ENCODE results near the gene TTC28. TPM values are rescaled to one million over a fixed set of nuclear protein-coding genes. Genes with fewer than 3 reads are reported as not detected.

Gene TTC28
- total RNA-seq, 1 donor from 2014 or later: 24.5 TPM

- H3K27ac ChIP-seq: no peak overlapping the region
- H3K36me3 ChIP-seq: no peaks in the 10 kb centered on the region
- H3K27me3 ChIP-seq: no peaks in the 10 kb centered on the region
- peak in 1 of 2 donors; percentile 49 for DNase-seq (ENCODE audit: low spot score in 2 of 2)
- H3K4me3 ChIP-seq: no peak overlapping the region
- H3K4me1 ChIP-seq: peaks cover 4 to 41% of the 10 kb centered on the region in 2 donors
- intact Hi-C loops (cut with DNase I): no loop called here
- TF ChIP-seq, protein P1, sequence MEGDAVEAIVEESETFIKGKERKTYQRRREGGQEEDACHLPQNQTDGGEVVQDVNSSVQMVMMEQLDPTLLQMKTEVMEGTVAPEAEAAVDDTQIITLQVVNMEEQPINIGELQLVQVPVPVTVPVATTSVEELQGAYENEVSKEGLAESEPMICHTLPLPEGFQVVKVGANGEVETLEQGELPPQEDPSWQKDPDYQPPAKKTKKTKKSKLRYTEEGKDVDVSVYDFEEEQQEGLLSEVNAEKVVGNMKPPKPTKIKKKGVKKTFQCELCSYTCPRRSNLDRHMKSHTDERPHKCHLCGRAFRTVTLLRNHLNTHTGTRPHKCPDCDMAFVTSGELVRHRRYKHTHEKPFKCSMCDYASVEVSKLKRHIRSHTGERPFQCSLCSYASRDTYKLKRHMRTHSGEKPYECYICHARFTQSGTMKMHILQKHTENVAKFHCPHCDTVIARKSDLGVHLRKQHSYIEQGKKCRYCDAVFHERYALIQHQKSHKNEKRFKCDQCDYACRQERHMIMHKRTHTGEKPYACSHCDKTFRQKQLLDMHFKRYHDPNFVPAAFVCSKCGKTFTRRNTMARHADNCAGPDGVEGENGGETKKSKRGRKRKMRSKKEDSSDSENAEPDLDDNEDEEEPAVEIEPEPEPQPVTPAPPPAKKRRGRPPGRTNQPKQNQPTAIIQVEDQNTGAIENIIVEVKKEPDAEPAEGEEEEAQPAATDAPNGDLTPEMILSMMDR (IDR thresholded peaks at IDR 0.05): no peak
- H3K9me3 ChIP-seq: no peaks in the 10 kb centered on the region
Observed at GRCh38 chr22:28030473-28030872, 649.2 kb downstream of the TTC28 start.

- Histone ChIP-seq H3K9me3 (no peaks in the 10 kb centered on the region), H3K27ac (peak overlapping the region; percentile 56 to 61), H3K27me3 (no peaks in the 10 kb centered on the region), H3K4me1 (peaks cover 4 to 38% of the 10 kb centered on the region in 2 donors), H3K36me3 (no peaks in the 10 kb centered on the region), H3K4me3 (no peak overlapping the region)
- TF ChIP-seq, protein P1 (IDR thresholded peaks at IDR 0.05): no peak
- intact Hi-C loops (cut with DNase I): loop anchor here (10.0 kb wide), 1 partner anchor 415 kb away; no protein-coding TSS in a partner anchor
- DNase-seq (ENCODE audit: low spot score in 2 of 2): peak in 1 of 2 donors; percentile 54
Observed at GRCh38 chr22:28029956-28030355, 649.7 kb downstream of the TTC28 start.

DNA sequence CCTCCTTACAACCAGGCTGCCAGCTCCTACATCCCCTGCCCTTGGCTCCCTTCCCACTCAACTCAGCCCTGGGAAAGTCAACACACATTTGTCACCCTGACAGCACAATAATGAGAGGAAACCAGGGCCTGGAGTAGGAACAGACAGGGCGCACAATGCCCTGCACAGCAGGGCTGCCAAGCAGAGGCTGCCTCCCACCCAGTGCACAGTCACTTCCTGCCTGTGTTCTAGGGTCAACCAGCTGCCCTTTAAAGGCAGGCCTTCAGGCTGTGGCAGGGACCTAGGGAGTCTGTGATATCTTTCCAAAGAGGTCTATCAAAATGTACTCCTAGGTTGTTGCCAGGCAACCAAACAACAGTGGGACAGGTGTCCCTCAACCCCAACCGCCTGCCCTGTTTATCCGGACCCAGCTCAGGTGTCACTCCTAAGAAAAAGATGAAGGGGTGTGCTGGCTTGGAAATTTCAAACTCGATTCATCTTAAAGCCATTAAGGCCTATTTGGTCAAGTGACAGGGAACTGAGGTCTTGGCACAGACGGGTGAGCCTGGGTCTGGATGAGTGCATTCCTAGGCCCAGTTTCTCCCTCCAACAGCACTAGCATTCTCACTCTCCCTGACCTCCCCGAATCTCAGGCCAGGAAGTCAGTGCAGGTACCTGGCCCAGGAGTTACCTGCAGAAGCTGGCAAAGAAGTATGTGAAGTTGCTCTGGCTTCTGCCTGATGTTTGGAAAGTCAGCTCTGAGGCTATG lies 650.3 kb downstream of the TTC28 start:
- H3K4me1 ChIP-seq: peaks cover 0 to 32% of the 10 kb centered on the region in 2 donors
- intact Hi-C loops (cut with DNase I): loop anchor here (10.0 kb wide), 1 partner anchor 415 kb away; no protein-coding TSS in a partner anchor

DNA sequence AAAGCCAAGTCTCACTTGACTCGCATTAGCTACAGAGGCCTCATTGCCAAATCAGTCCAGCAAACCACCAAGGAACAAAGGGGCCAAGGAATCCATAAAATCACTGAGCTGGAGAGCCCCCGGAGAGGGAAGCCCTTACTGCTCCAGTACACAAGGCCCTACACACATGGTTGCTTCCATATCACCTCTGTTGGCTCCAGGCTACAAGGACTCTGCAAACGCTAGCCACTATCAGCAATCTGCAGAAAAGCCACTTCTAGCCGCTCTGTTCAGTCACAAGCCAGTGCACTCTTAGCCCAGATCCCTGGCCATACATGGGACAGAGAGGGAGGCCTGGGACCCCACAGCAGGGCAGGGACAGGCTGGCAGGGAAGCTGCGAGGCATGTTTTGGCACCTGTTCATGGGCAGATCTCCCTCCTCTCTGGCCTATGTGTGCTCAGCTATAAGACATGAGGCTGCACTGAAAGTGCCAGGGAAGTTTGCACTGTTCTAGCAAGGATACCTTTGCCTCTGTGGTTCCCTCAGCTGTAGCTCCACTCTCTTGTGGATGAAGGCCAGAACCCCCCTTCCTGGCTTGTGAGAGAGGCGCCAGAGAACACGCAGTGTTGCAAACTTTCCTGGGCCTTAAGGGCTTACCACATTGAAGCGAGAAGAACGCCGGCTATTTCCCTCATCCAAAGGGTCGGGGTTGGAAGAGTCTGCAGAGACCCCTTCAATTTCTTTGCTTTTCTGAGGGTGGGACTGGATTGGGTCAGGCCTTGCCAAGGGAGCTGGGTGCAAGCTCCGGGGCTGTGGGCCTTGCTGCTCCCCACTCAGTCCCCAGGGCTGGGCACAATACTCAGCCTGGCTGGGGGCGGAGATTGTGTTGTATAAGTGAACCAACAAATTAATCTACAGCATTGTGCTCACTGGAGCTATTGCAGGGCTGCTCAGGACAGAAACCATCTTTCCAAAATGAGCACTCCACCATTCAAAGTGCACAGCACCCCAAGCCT lies 651.9 kb downstream of the TTC28 start:
- intact Hi-C loops (cut with DNase I): loop anchor here (10.0 kb wide), 1 partner anchor 417 kb away; no protein-coding TSS in a partner anchor
- TF ChIP-seq, protein P1 (IDR thresholded peaks at IDR 0.05): no peak
- peaks cover 0 to 27% of the 10 kb centered on the region in 2 donors for H3K4me1 ChIP-seq
- peak in 1 of 2 donors; percentile 55 for DNase-seq (ENCODE audit: low spot score in 2 of 2)
- peak overlapping the region; percentile 56 to 63 for H3K27ac ChIP-seq
- no peaks in the 10 kb centered on the region for H3K9me3 ChIP-seq
- no peaks in the 10 kb centered on the region for H3K36me3 ChIP-seq
- H3K27me3 ChIP-seq: no peaks in the 10 kb centered on the region
- H3K4me3 ChIP-seq: no peak overlapping the region

More for the DNA sequence above, 650.3 kb downstream of the TTC28 start:
- Histone ChIP-seq H3K9me3 (no peaks in the 10 kb centered on the region), H3K27ac (peak overlapping the region; percentile 56 to 63), H3K4me3 (no peak overlapping the region), H3K36me3 (no peaks in the 10 kb centered on the region), H3K27me3 (no peaks in the 10 kb centered on the region)
- DNase-seq (ENCODE audit: low spot score in 2 of 2): peak in 1 of 2 donors; percentile 73
- TF ChIP-seq, protein P1 (IDR thresholded peaks at IDR 0.05): no peak

DNA sequence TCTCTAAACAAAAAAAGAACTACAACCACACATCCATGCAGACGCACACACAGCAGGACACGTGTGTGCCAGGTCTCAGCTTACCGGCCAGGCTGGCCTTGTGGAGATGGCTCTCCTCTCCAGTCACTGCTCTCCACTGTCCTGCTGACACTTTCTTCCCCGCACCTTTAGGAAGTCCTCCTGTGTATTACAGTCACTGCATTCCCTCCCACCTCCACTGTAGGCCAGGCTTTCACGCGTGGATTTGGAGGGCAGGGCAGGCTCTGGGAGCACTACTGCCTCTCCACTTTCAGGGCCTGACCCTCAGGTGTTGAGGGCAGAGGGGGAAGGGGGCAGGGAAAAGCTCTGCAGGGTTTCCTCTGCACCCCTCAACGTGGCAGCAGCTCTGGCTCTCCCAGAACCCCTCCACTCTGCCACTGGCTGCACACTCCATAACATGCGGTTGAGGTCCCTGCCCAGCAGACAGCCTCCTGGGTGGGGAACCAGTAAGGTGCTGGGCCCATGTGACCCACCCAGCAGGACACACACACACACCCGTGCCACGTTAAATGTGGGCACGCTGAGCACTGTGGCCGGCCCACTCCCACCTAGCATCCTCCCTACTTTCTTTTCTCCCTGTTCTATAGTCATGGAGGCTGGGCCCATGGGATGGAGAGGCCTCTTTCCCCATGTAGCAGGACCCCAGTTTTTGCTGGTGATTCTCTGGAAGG lies 653.6 kb downstream of the TTC28 start:
- H3K27me3 ChIP-seq: no peaks in the 10 kb centered on the region
- TF ChIP-seq, protein P1 (IDR thresholded peaks at IDR 0.05): no peak
- H3K27ac ChIP-seq: no peak overlapping the region
- no peaks in the 10 kb centered on the region for H3K9me3 ChIP-seq
- no peak overlapping the region for H3K4me3 ChIP-seq
- peak in 1 of 2 donors; percentile 46 for DNase-seq (ENCODE audit: low spot score in 2 of 2)
- peaks cover 0 to 27% of the 10 kb centered on the region in 2 donors for H3K4me1 ChIP-seq
- H3K36me3 ChIP-seq: peaks cover 0 to 3% of the 10 kb centered on the region in 2 donors
- intact Hi-C loops (cut with DNase I): loop anchor here (10.0 kb wide), 1 partner anchor 419 kb away; no protein-coding TSS in a partner anchor
